H9 (cell line): ENCODE measurements around the gene CTAGE8. TPM values are rescaled to one million over a fixed set of nuclear protein-coding genes. Genes with fewer than 3 reads are reported as not detected.

ENCODE experiments used
- total RNA-seq: library from RNA; stranded (reverse); gene quantifications from 2 replicates; pipeline ENCODE4 v1.2.1, GENCODE V29; 2021

The CTAGE8 gene
- total RNA-seq, 1 experiment from 2014 or later: 4.9 TPM

Other genes with a start within 250 kb of the CTAGE8 start
- gene OR2A5, start 220.3 kb downstream of the CTAGE8 start, total RNA-seq: not detected in 2 replicates
- gene OR2A25, start 199.5 kb downstream of the CTAGE8 start, total RNA-seq: 0.13 TPM in 1 of 2 replicates, not detected in the other
- gene OR2A12, start 183.0 kb downstream of the CTAGE8 start, total RNA-seq: not detected in 2 replicates
- not detected in 2 replicates for gene OR2A2, start 159.7 kb downstream of the CTAGE8 start, total RNA-seq
- not detected in 2 replicates for gene OR2A14, start 146.1 kb downstream of the CTAGE8 start, total RNA-seq
- gene CTAGE4, start 85.8 kb downstream of the CTAGE8 start, total RNA-seq: 4.8 and 6.2 TPM in 2 replicates
- gene ARHGEF35, start 73.5 kb downstream of the CTAGE8 start, total RNA-seq: 18.6 and 19.2 TPM in 2 replicates
- not detected in 2 replicates for gene OR2A42, start 29.7 kb downstream of the CTAGE8 start, total RNA-seq
- 1.6 and 2.5 TPM in 2 replicates for gene OR2A7, start 4.5 kb downstream of the CTAGE8 start, total RNA-seq
- not detected in 2 replicates for gene OR2A1, start 43.1 kb upstream of the CTAGE8 start, total RNA-seq
- gene ARHGEF5, start 86.1 kb upstream of the CTAGE8 start, total RNA-seq: 32.3 and 33.9 TPM in 2 replicates
- gene NOBOX, start 134.4 kb upstream of the CTAGE8 start, total RNA-seq: not detected in 2 replicates